Fibroblast of lung (primary cell): ENCODE measurements around the gene TMEM140. TPM values are rescaled to one million over a fixed set of nuclear protein-coding genes. Genes with fewer than 3 reads are reported as not detected.

Experiments used
- DNase-seq, 2 donors: peaks; one replicate each; pipeline versions ENCODE4 v3.0.0 to v3.0.0-alpha.2; 2010; ENCODE audit warnings: low read depth in 2 of 2
- H2AFZ ChIP-seq: 2 replicates; pipeline ENCODE4 v1.5.1; 2012; ENCODE audit warnings: low read length, control low read depth, inconsistent platforms
- H3K27ac ChIP-seq: 2 replicates; pipeline ENCODE4 v1.5.1; 2011; ENCODE audit warnings: low read length, control low read depth; ENCODE audit not compliant: insufficient read depth
- H3K27me3 ChIP-seq: 2 replicates; pipeline ENCODE4 v1.5.1; 2011; ENCODE audit warnings: mild to moderate bottlenecking, low read length; ENCODE audit not compliant: control insufficient read depth, insufficient read depth
- H3K36me3 ChIP-seq: 2 replicates; pipeline ENCODE4 v1.5.1; 2011; ENCODE audit warnings: low read length; ENCODE audit not compliant: control insufficient read depth, insufficient read depth
- H3K4me1 ChIP-seq: 2 replicates; pipeline ENCODE4 v1.5.1; 2011; ENCODE audit warnings: low read length; ENCODE audit not compliant: control insufficient read depth, insufficient read depth; ENCODE audit errors: extremely low read depth
- H3K4me2 ChIP-seq: 2 replicates; pipeline ENCODE4 v1.5.1; 2011; ENCODE audit warnings: low read length, control low read depth; ENCODE audit not compliant: insufficient read depth; ENCODE audit errors: extremely low read depth
- H3K4me3 ChIP-seq, 4 experiments: fragments of 200-600 bp in 1 of 4; sonication (generic) in 1 of 4; replicated peaks in 1 of 4; 2 replicates each; pipeline ENCODE4 v1.5.1; 2011 to 2016; ENCODE audit warnings: low read length in 4 of 4, low read depth in 3 of 4, mild to moderate bottlenecking in 3 of 4, control low read depth in 2 of 4, inconsistent platforms in 1 of 4, mixed read lengths in 1 of 4; ENCODE audit not compliant: insufficient read depth in 1 of 4; ENCODE audit errors: control extremely low read depth in 1 of 4
- H3K79me2 ChIP-seq: 2 replicates; pipeline ENCODE4 v1.5.1; 2012; ENCODE audit warnings: mild to moderate bottlenecking, low read length, inconsistent platforms; ENCODE audit not compliant: control insufficient read depth, insufficient read depth
- H3K9ac ChIP-seq: 2 replicates; pipeline ENCODE4 v1.5.1; 2011; ENCODE audit warnings: mild to moderate bottlenecking, low read length, control low read depth; ENCODE audit not compliant: insufficient read depth
- H3K9me3 ChIP-seq: 2 replicates; pipeline ENCODE4 v1.5.1; 2012; ENCODE audit warnings: low read depth, low read length; ENCODE audit not compliant: control insufficient read depth, insufficient read depth
- H4K20me1 ChIP-seq: 2 replicates; pipeline ENCODE4 v1.5.1; 2011; ENCODE audit warnings: low read length; ENCODE audit not compliant: control insufficient read depth, insufficient read depth; ENCODE audit errors: extremely low read depth
- CTCF ChIP-seq, 2 donors: IDR thresholded peaks in 1 of 2; conservative IDR thresholded peaks in 1 of 2; 1 replicate in 1 of 2; 2 replicates in 1 of 2; pipeline ENCODE4 v1.5.1; 2011 to 2012; ENCODE audit warnings: low read length in 2 of 2, control low read depth in 1 of 2, inconsistent platforms in 1 of 2, low read depth in 1 of 2, mild to moderate bottlenecking in 1 of 2
- EZH2 ChIP-seq: IDR thresholded peaks from 2 replicates; pipeline ENCODE4 v1.5.1; 2012; ENCODE audit warnings: low read length, control low read depth, mild to moderate bottlenecking; ENCODE audit errors: missing control alignments
- polyA plus RNA-seq, 2 donors: library from polyadenylated mRNA; depleted of rRNA in 1 of 2; stranded (reverse) in 1 of 2; unstranded in 1 of 2; fragments of >200 nt; gene quantifications; 2 replicates each; pipeline ENCODE4 v1.2.1, GENCODE V29; 2011 to 2012; ENCODE audit warnings: missing spikeins in 1 of 2
- total RNA-seq: library from RNA; depleted of rRNA; stranded (reverse); fragments of >200 nt; gene quantifications from 2 replicates; pipeline ENCODE4 v1.2.1, GENCODE V29; 2014

The TMEM140 gene
- total and polyA plus RNA-seq, 2 donors (not counting 1 experiment from before 2014, with no cell fraction given) = 8.7 to 29.7 TPM

- Histone ChIP-seq H3K4me1 (no peaks in the 10 kb centered on the region), H3K9me3 (no peaks in the 10 kb centered on the region), H3K27ac (no peak overlapping the region), H3K27me3 (no peaks in the 10 kb centered on the region), H3K4me2 (no peak overlapping the region), H4K20me1 (no peaks in the 10 kb centered on the region), H2AFZ (no peak overlapping the region), H3K9ac (no peak overlapping the region), H3K79me2 (no peaks in the 10 kb centered on the region), H3K36me3 (no peaks in the 10 kb centered on the region), H3K4me3 (no peak overlapping the region)
- TF ChIP-seq EZH2 = no peak
- peak in 1 of 2 donors; percentile 1 for TF ChIP-seq CTCF (conservative IDR thresholded peaks at IDR 0.05 in 1 of 2, IDR thresholded peaks at IDR 0.05 in 1 of 2; ENCODE audit: low read depth in 1 of 2, low read length in 2 of 2)
- DNase-seq = no peak
These were observed 18.3 kb upstream of the TMEM140 start for GRCh38 chr7:135129579-135129978.

- TF ChIP-seq CTCF (conservative IDR thresholded peaks at IDR 0.05 in 1 of 2, IDR thresholded peaks at IDR 0.05 in 1 of 2; ENCODE audit: low read depth in 1 of 2, low read length in 2 of 2) (no peak), EZH2 (no peak)
- Histone ChIP-seq H3K79me2 (no peaks in the 10 kb centered on the region), H3K27ac (no peak overlapping the region), H3K9ac (no peak overlapping the region), H3K36me3 (no peaks in the 10 kb centered on the region), H2AFZ (no peak overlapping the region), H3K4me2 (no peak overlapping the region), H3K4me1 (no peaks in the 10 kb centered on the region), H3K9me3 (no peaks in the 10 kb centered on the region), H4K20me1 (no peaks in the 10 kb centered on the region), H3K4me3 (no peak overlapping the region), H3K27me3 (no peaks in the 10 kb centered on the region)
- no peak for DNase-seq
These were observed 3.8 kb upstream of the TMEM140 start for GRCh38 chr7:135143885-135144668.

- Histone ChIP-seq H3K9me3 (no peaks in the 10 kb centered on the region), H3K4me2 (peak overlapping the region; percentile 92), H3K79me2 (no peaks in the 10 kb centered on the region), H3K27me3 (no peaks in the 10 kb centered on the region), H3K4me3 (peak overlapping the region; percentile 14 to 64 (median 44)), H3K9ac (peak overlapping the region; percentile 64), H3K36me3 (no peaks in the 10 kb centered on the region), H3K4me1 (no peaks in the 10 kb centered on the region), H3K27ac (peak overlapping the region; percentile 90), H2AFZ (peak overlapping the region; percentile 58), H4K20me1 (no peaks in the 10 kb centered on the region)
- peak in 1 of 2 donors; percentile 74 for DNase-seq
- TF ChIP-seq CTCF (conservative IDR thresholded peaks at IDR 0.05 in 1 of 2, IDR thresholded peaks at IDR 0.05 in 1 of 2; ENCODE audit: low read depth in 1 of 2, low read length in 2 of 2) (no peak), EZH2 (no peak)
These were observed 452 bp upstream of the TMEM140 start for GRCh38 chr7:135147341-135147898.
